H1 (cell line): ENCODE results near the gene ARID1B. TPM values are rescaled to one million over a fixed set of nuclear protein-coding genes. Genes with fewer than 3 reads are reported as not detected.

ENCODE experiments used
- CTCF ChIA-PET: fragments of 300-600 bp; sonication (Branson Sonifier 250); formaldehyde crosslinking; loops from one replicate; lab custom pipeline; 2021; ENCODE audit not compliant: partially characterized antibody; lab: Charles Lee
- POLR2A ChIA-PET: fragments of 300-600 bp; sonication (Branson Sonifier 250); formaldehyde crosslinking; loops from one replicate; lab custom pipeline; 2021; ENCODE audit warnings: inconsistent platforms; ENCODE audit not compliant: partially characterized antibody; lab: Charles Lee
- DNase-seq, 2 experiments: peaks; one replicate each; pipeline versions ENCODE4 v3.0.0 to v3.0.0-alpha.2; 2010 to 2022; ENCODE audit warnings: low spot score in 2 of 2, low read depth in 1 of 2, mixed read lengths in 1 of 2
- FAIRE-seq: peaks from 2 replicates; lab custom pipeline; 2011; peaks lifted over from hg19 to GRCh38; lab: Jason Lieb, UNC
- H2AFZ ChIP-seq: 2 replicates; pipeline ENCODE4 v1.8.1; 2012; ENCODE audit warnings: low read length, inconsistent platforms
- H2AK5ac ChIP-seq: 2 replicates; pipeline ENCODE4 v1.6.1; 2013; ENCODE audit warnings: low read depth, low read length
- H2BK120ac ChIP-seq: replicated peaks from 2 replicates; pipeline ENCODE3; 2013; ENCODE audit warnings: low read depth, low read length, inconsistent platforms
- H2BK12ac ChIP-seq: 2 replicates; pipeline ENCODE4 v1.6.1; 2013; ENCODE audit warnings: low read depth, low read length
- H2BK15ac ChIP-seq: 2 replicates; pipeline ENCODE4 v1.6.1; 2013; ENCODE audit warnings: low read length
- H2BK20ac ChIP-seq: 2 replicates; pipeline ENCODE4 v1.6.1; 2013; ENCODE audit warnings: low read length
- H2BK5ac ChIP-seq: 2 replicates; pipeline ENCODE4 v1.6.1; 2013; ENCODE audit warnings: low read depth, low read length
- H3K14ac ChIP-seq: 2 replicates; pipeline ENCODE4 v1.6.1; 2013; ENCODE audit warnings: inconsistent platforms; ENCODE audit not compliant: insufficient read length
- H3K18ac ChIP-seq: 2 replicates; pipeline ENCODE4 v1.6.1; 2013; ENCODE audit warnings: low read length; ENCODE audit errors: extremely low read depth
- H3K23ac ChIP-seq: 2 replicates; pipeline ENCODE4 v1.6.1; 2013; ENCODE audit warnings: inconsistent platforms; ENCODE audit not compliant: insufficient read length
- H3K23me2 ChIP-seq: 2 replicates; pipeline ENCODE4 v1.6.1; 2013; ENCODE audit warnings: low read depth, low read length
- H3K27ac ChIP-seq: 2 replicates; pipeline ENCODE4 v1.6.1; 2011; ENCODE audit warnings: low read depth, low read length, inconsistent platforms
- H3K27me3 ChIP-seq, 4 experiments: replicated peaks in 1 of 4; 1 replicate in 1 of 4; 2 replicates in 3 of 4; pipeline versions ENCODE4 v1.6.1 to v1.8.1; 2011 to 2013; ENCODE audit warnings: low read length in 3 of 4, mild to moderate bottlenecking in 3 of 4, inconsistent platforms in 2 of 4, mixed read lengths in 2 of 4, moderate library complexity in 1 of 4; ENCODE audit not compliant: control insufficient read depth in 3 of 4, insufficient read depth in 3 of 4; ENCODE audit errors: extremely low read depth in 1 of 4
- H3K36me3 ChIP-seq, 4 experiments: 2 replicates each; pipeline versions ENCODE4 v1.6.1 to v1.8.1; 2011 to 2013; ENCODE audit warnings: mild to moderate bottlenecking in 4 of 4, low read length in 3 of 4, moderate library complexity in 2 of 4, control low read depth in 1 of 4, inconsistent platforms in 1 of 4; ENCODE audit not compliant: insufficient read depth in 4 of 4, control insufficient read depth in 2 of 4
- H3K4ac ChIP-seq: replicated peaks from 2 replicates; pipeline ENCODE3; 2013; ENCODE audit warnings: low read length, low read depth, mixed read lengths, inconsistent platforms; ENCODE audit not compliant: insufficient read length
- H3K4me1 ChIP-seq, 4 experiments: replicated peaks in 1 of 4; 1 replicate in 1 of 4; 2 replicates in 3 of 4; pipeline versions ENCODE4 v1.6.1 to v1.8.1; 2011 to 2013; ENCODE audit warnings: low read length in 3 of 4, inconsistent platforms in 2 of 4, mixed read lengths in 1 of 4; ENCODE audit not compliant: insufficient read depth in 4 of 4, control insufficient read depth in 3 of 4
- H3K4me2 ChIP-seq, 2 experiments: 2 replicates each; pipeline versions ENCODE4 v1.6.1 to v1.8.1; 2011 to 2013; ENCODE audit warnings: low read depth in 2 of 2, low read length in 2 of 2, control low read depth in 1 of 2, inconsistent platforms in 1 of 2, mild to moderate bottlenecking in 1 of 2; ENCODE audit not compliant: insufficient read depth in 1 of 2
- H3K4me3 ChIP-seq, 4 experiments: fragments of 200-600, 300-600 bp in 1 of 4; sonication (generic), shearing (Covaris generic), sonication (Bioruptor Twin) in 1 of 4; 2 replicates each; pipeline versions ENCODE4 v1.5.1 to v1.8.1; 2011 to 2016; ENCODE audit warnings: low read length in 4 of 4, low read depth in 3 of 4, control low read depth in 2 of 4, inconsistent platforms in 2 of 4, mild to moderate bottlenecking in 2 of 4, mixed read lengths in 1 of 4, moderate library complexity in 1 of 4; ENCODE audit not compliant: insufficient read depth in 2 of 4; ENCODE audit errors: extremely low read depth in 1 of 4
- H3K56ac ChIP-seq: replicated peaks from 2 replicates; pipeline ENCODE3; 2013; ENCODE audit warnings: low read depth, mild to moderate bottlenecking, mixed read lengths, low read length, inconsistent platforms; ENCODE audit not compliant: insufficient read length
- H3K79me1 ChIP-seq: 2 replicates; pipeline ENCODE4 v1.6.1; 2013; ENCODE audit warnings: low read depth, low read length, control low read depth
- H3K79me2 ChIP-seq, 2 experiments: 2 replicates each; pipeline versions ENCODE4 v1.6.1 to v1.8.1; 2012 to 2013; ENCODE audit warnings: low read length in 2 of 2, mild to moderate bottlenecking in 2 of 2, inconsistent platforms in 1 of 2; ENCODE audit not compliant: insufficient read depth in 2 of 2, control insufficient read depth in 1 of 2
- H3K9ac ChIP-seq, 4 experiments: replicated peaks in 1 of 4; 1 replicate in 1 of 4; 2 replicates in 3 of 4; pipeline versions ENCODE4 v1.6.1 to v1.8.1; 2011 to 2013; ENCODE audit warnings: low read depth in 3 of 4, low read length in 3 of 4, control low read depth in 2 of 4, mild to moderate bottlenecking in 2 of 4, moderate library complexity in 2 of 4, inconsistent platforms in 1 of 4; ENCODE audit errors: extremely low read depth in 1 of 4
- H3K9me3 ChIP-seq, 2 experiments: 2 replicates each; pipeline versions ENCODE4 v1.6.1 to v1.8.1; 2012 to 2013; ENCODE audit warnings: mild to moderate bottlenecking in 2 of 2, moderate library complexity in 2 of 2, control low read depth in 1 of 2, inconsistent platforms in 1 of 2, low read depth in 1 of 2, low read length in 1 of 2, mixed read lengths in 1 of 2; ENCODE audit not compliant: insufficient read depth in 2 of 2
- H4K20me1 ChIP-seq, 2 experiments: replicated peaks in 1 of 2; 2 replicates each; pipeline versions ENCODE3 to v1.8.1; 2011 to 2013; ENCODE audit warnings: inconsistent platforms in 2 of 2, low read length in 2 of 2, mild to moderate bottlenecking in 1 of 2; ENCODE audit not compliant: insufficient read depth in 2 of 2, control insufficient read depth in 1 of 2
- H4K5ac ChIP-seq: 2 replicates; pipeline ENCODE4 v1.6.1; 2013; ENCODE audit warnings: low read length, low read depth, mixed read lengths, inconsistent platforms; ENCODE audit not compliant: insufficient read length
- H4K8ac ChIP-seq: 2 replicates; pipeline ENCODE4 v1.8.0; 2013; ENCODE audit warnings: mild to moderate bottlenecking, moderate library complexity, low read length, inconsistent platforms; ENCODE audit not compliant: insufficient read depth; ENCODE audit errors: extremely low read depth
- H4K91ac ChIP-seq: replicated peaks from 2 replicates; pipeline ENCODE3; 2013; ENCODE audit warnings: low read length, mixed read lengths, inconsistent platforms; ENCODE audit not compliant: insufficient read length
- CBX8 ChIP-seq: fragments of 300-800, 300-1000 bp; sonication (generic); IDR thresholded peaks from 2 replicates; pipeline ENCODE4 v1.7.1; 2016; ENCODE audit warnings: low read depth, low read length, borderline replicate concordance
- CHD2 ChIP-seq: IDR thresholded peaks from 2 replicates; pipeline ENCODE4 v1.6.1; 2012; ENCODE audit warnings: low read length, improper control_type of control experiment
- EP300 ChIP-seq, 2 experiments: IDR thresholded peaks; 1 replicate in 1 of 2; 2 replicates in 1 of 2; pipeline ENCODE4 v1.6.1; 2011 to 2012; ENCODE audit warnings: low read depth in 2 of 2, low read length in 2 of 2, mild to moderate bottlenecking in 2 of 2, borderline replicate concordance in 1 of 2, inconsistent platforms in 1 of 2, moderate library complexity in 1 of 2
- KDM5A ChIP-seq: fragments of 200-600 bp; IDR thresholded peaks from 2 replicates; pipeline ENCODE4 v1.7.1; 2012; ENCODE audit warnings: mild to moderate bottlenecking, low read length, inconsistent platforms, mixed read lengths
- NANOG ChIP-seq: IDR thresholded peaks from 2 replicates; pipeline ENCODE4 v1.6.1; 2011; ENCODE audit warnings: low read length, low read depth, mild to moderate bottlenecking, inconsistent platforms; ENCODE audit not compliant: insufficient read depth, poor library complexity, severe bottlenecking
- SIN3A ChIP-seq, 2 experiments: IDR thresholded peaks in 1 of 2; conservative IDR thresholded peaks in 1 of 2; 2 replicates each; pipeline ENCODE4 v1.6.1; 2011 to 2012; ENCODE audit warnings: low read length in 2 of 2, improper control_type of control experiment in 1 of 2, low read depth in 1 of 2, mild to moderate bottlenecking in 1 of 2
- SUZ12 ChIP-seq: fragments of 200-600 bp; sonication (generic); IDR thresholded peaks from 2 replicates; pipeline ENCODE4 v1.6.1; 2012; ENCODE audit warnings: mild to moderate bottlenecking, inconsistent platforms, low read length, moderate library complexity, mixed read lengths
- TAF1 ChIP-seq: IDR thresholded peaks from 2 replicates; pipeline ENCODE4 v1.6.1; 2011; ENCODE audit warnings: mild to moderate bottlenecking, low read depth, low read length
- YY1 ChIP-seq: IDR thresholded peaks from 2 replicates; pipeline ENCODE4 v1.6.1; 2011; ENCODE audit warnings: low read depth, mild to moderate bottlenecking, low read length
- WGBS, 2 experiments: shearing (Covaris generic) in 1 of 2; methylation state at CpG; one replicate each; pipeline versions ENCODE4 v1.1.6 to v1.1.7; 2013 to 2015; ENCODE audit warnings: low lambda C conversion rate in 2 of 2, mixed read lengths in 2 of 2, inconsistent platforms in 1 of 2, low coverage in 1 of 2, missing lambda C conversion rate in 1 of 2; ENCODE audit not compliant: insufficient replicate concordance in 2 of 2, insufficient coverage in 1 of 2, insufficient read length in 1 of 2; ENCODE audit errors: extremely low coverage in 1 of 2, missing lambda C conversion rate in 1 of 2; 5-methylcytosine and 5-hydroxymethylcytosine counted together
- polyA plus RNA-seq, 7 experiments: library from polyadenylated mRNA; depleted of rRNA in 3 of 7; stranded (reverse) in 5 of 7; unstranded in 2 of 7; fragments of >200 nt in 5 of 7; fragments of 200-250 nt in 2 of 7; gene quantifications; 1 replicate in 5 of 7; 2 replicates in 1 of 7; 4 replicates in 1 of 7; pipeline versions ENCODE4 v1.2.1 to v1.2.3, GENCODE V29; 2011 to 2013; ENCODE audit warnings: missing spikeins in 2 of 7, mixed read lengths in 2 of 7
- total RNA-seq: library from RNA; stranded (reverse); fragmentation: NEBNext Ultra II Directional; extraction: Animal tissue kit (Norgen Biotek cat#: 25700); gene quantifications from 2 replicates; pipeline ENCODE4 v1.2.1, GENCODE V29; 2021
- TF ChIP-seq, protein P1 (sequence below): IDR thresholded peaks from 2 replicates; pipeline ENCODE4 v1.6.1; 2011; ENCODE audit warnings: low read length, improper control_type of control experiment

ARID1B gene
- total and polyA plus RNA-seq, 2 of the 8 experiments (the other 6 are each of a cell fraction or from before 2014, with no cell fraction given): 24.3 to 70.3 TPM

DNA sequence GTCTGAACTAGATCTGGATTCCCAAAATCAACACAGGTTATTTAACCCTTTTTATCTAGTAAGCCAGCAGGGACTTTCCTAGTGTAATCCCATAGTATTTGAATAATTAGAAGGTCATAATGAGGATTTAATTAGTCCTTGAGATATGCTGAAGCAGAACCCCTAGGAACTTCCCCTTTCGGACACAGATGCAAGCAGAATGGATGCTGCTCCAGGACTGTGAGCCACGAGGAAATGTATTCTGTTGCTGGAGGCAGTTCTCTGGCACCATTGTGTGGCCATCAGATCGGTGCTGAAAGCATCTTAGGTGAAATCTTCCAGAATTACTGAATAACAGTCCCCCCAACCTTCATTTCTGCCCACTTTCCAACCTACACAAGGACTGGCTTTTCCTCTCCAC is 339.2 kb downstream of the ARID1B start:
- 77% methylated on average over 3 of the region's 3 CpGs; no CpG with 5 or more reads in 1 of the 2 experiments for WGBS, 2 experiments
- FAIRE-seq: no peak

More for the DNA sequence above, 339.2 kb downstream of the ARID1B start:
- CTCF ChIA-PET: interaction anchor here (1.2 kb wide), 1 partner anchor 23 kb away, joined by 3 read pairs; no protein-coding TSS in a partner anchor
- no peak overlapping the region for H2AFZ ChIP-seq
- no peaks in the 10 kb centered on the region for H3K4me1 ChIP-seq
- no peaks in the 10 kb centered on the region for H3K79me2 ChIP-seq
- no peaks in the 10 kb centered on the region for H3K79me1 ChIP-seq
- no peak overlapping the region for H2BK5ac ChIP-seq
- H2BK15ac ChIP-seq: no peak overlapping the region
- no peak overlapping the region for H3K18ac ChIP-seq
- no peak overlapping the region for H3K14ac ChIP-seq
- TF ChIP-seq KDM5A: no peak
- TF ChIP-seq SUZ12: no peak
- TF ChIP-seq NANOG: no peak
- no peak for TF ChIP-seq CHD2
- no peak for TF ChIP-seq SIN3A (conservative IDR thresholded peaks at IDR 0.05 in 1 of 2, IDR thresholded peaks at IDR 0.05 in 1 of 2; ENCODE audit: low read depth in 1 of 2, low read length in 2 of 2)
- TF ChIP-seq TAF1: no peak
- TF ChIP-seq EP300 (IDR thresholded peaks at IDR 0.05; ENCODE audit: borderline replicate concordance in 1 of 2, low read depth in 2 of 2, low read length in 2 of 2): no peak
- TF ChIP-seq YY1: no peak
- TF ChIP-seq, protein P1, sequence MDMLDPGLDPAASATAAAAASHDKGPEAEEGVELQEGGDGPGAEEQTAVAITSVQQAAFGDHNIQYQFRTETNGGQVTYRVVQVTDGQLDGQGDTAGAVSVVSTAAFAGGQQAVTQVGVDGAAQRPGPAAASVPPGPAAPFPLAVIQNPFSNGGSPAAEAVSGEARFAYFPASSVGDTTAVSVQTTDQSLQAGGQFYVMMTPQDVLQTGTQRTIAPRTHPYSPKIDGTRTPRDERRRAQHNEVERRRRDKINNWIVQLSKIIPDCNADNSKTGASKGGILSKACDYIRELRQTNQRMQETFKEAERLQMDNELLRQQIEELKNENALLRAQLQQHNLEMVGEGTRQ: no peak
- no peak for TF ChIP-seq CBX8
- H3K23ac ChIP-seq: no peak overlapping the region
- H3K4me3 ChIP-seq: no peak overlapping the region
- no peak overlapping the region for H3K9ac ChIP-seq
- no peaks in the 10 kb centered on the region for H3K9me3 ChIP-seq
- no peak overlapping the region for H3K56ac ChIP-seq
- no peak overlapping the region for H2BK120ac ChIP-seq
- H3K36me3 ChIP-seq: no peaks in the 10 kb centered on the region; a peak in 1 of 8 replicates
- no peak overlapping the region for H2BK20ac ChIP-seq
- no peak overlapping the region for H3K27ac ChIP-seq
- H3K4me2 ChIP-seq: no peak overlapping the region
- H2AK5ac ChIP-seq: no peak overlapping the region
- H3K27me3 ChIP-seq: no peaks in the 10 kb centered on the region
- no peaks in the 10 kb centered on the region for H3K23me2 ChIP-seq
- DNase-seq: no peak
- H4K91ac ChIP-seq: no peak overlapping the region
- H3K4ac ChIP-seq: no peak overlapping the region
- H4K8ac ChIP-seq: no peak overlapping the region
- no peak overlapping the region for H2BK12ac ChIP-seq
- POLR2A ChIA-PET: no interaction called here
- H4K5ac ChIP-seq: no peak overlapping the region
- H4K20me1 ChIP-seq: no peaks in the 10 kb centered on the region
